ENCODE results near the gene CREG1.
A peak's percentile ranks its signal among the peaks of the same experiment; 100 is the strongest.
"Not testable (repeated sequence)": the region's sequence is repeated elsewhere in the genome, so short reads cannot be mapped to it uniquely, and the experiment has no call there.

Gene CREG1

DNA sequence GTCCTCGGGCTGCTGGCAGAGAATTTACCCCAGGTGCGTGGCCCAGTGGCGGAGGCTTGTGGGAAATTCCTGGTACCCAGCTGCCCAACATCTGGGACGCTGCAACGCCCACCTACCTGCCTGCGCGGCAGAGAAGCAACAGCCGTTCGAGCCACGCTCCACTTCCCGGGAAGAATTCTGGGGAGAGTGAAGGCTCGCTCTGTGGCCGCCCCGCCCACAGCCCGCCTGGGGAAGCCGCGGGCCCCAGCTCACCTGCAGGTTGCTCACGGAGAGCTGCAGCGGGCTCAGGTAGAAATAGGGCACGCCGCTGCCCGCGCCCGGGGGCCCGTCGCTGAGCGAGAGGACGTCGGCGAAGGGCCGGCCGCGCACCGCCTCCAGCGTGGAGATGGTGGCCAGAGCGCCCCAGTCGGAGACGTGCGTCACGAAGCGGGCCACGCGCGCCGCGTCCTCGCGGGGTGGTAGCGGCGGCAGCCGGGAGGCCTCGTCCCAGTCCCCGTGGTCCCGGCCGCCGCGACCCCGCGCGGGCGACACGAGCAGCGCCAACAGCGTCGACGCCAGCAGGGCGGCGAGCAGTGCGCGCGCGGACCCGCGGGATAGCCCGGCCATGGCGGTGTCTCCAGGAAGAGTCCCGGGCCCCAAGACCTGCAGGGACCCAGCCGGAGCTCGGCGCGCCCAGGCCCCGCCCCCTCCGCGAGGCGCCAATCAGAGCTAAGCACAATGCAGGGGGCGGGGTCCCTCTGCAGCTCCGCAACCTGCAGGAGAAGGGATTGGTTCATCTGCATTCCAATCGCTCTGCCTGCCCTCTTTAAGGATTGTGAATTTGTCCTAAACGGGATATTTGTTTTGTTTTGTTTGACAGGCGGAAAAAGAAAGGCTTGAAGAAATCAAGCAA lies at the start of gene CREG1:
Gene CREG1, minus strand, starts transcription at position 627 of the 892 bp plus-strand sequence.
- peak; percentile 90 for DNase-seq

DNA sequence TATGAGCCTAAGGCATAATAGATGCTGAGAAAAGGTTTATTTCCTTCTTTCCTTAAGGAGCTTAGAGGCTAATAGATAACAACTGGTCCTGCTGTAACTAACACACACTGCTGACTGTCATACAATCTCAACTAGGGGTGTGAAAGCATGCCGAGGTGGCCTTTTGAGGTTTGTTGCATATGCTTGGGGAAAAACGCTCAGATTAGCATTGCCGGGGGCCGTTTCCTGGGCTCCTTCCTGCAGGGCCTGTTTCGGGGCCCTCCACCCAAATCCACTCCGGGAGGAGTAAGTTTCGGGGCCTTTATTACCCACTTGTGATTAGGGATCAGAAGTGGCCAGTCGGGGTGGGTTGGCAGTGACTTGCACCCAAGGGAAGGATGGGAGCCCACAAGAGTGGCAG lies 49.3 kb upstream of the CREG1 start:
- DNase-seq, result no peak

DNA sequence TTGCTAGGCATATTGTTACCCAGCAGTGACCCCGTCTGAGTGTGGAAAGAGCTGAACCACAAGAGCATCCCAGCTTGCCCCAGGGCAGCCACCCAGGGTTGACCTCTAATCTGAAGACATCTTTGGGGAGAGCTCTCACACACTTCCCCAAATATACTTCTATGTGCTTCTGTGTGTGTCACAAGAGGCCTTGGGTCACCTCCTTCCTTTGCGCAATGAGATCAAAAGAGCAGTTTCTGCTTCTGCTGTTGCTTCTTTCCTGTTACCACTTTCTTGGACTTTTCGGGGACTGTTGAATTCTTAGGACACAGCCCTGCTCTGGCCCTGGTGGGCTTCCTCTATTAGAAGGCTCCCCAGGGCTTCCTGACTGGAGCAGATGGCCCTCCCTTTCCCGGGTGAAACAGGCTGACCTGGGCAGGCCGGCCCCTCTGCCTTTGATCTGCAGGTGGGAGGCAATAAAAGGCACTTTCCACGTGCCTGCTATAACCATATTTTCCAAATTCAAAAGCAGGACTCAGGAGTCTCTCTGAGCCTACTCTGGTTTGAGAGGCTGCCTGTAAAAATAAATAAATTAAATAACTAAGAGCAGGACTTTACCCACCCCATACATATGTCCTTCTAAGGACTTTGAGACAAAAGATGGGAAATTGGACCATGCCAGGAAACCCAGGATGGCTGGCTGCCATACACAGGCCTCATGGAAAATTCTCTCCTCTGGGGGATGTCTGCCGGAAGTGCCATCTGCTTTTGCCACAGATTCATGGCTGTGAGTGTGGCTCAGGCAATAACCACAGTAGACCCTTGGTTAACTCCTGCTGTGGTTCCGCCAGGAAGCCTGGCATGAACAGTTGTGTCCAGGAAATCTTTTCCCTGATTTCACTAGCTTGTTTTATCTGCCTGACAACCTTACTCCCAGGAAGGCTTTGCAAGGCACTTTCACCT lies 48.2 kb upstream of the CREG1 start:
- no peak for DNase-seq

DNA sequence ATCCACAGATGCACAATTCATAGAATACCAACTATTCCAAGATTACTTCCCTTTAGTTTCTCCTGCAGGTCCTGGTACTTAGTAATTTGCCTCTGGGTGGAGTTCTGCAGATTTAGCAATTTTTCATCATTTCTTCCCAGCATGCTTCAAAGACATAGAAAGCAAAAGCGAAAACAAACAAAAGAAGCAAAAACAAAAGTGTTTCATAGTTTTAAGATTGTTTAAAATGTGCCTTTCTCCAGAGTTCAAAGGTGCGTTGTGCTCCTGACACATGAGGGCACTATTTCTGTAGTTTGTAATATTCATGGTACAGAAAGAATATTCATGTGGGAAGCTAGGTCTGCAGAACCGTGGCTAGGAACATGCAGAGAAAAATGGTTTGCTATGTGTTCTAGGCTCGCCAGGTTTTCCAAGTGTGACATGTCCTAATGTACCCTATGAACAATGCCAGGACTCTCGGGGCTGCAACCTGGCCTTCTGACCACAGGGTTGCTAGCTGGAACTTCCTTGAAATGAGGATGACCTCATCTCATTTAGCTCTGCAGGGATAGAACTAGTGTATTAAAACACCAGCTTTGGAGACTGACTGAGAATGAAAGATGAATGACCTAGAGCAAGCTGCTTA lies 46.5 kb upstream of the CREG1 start:
- DNase-seq, result peak; percentile 33

DNA sequence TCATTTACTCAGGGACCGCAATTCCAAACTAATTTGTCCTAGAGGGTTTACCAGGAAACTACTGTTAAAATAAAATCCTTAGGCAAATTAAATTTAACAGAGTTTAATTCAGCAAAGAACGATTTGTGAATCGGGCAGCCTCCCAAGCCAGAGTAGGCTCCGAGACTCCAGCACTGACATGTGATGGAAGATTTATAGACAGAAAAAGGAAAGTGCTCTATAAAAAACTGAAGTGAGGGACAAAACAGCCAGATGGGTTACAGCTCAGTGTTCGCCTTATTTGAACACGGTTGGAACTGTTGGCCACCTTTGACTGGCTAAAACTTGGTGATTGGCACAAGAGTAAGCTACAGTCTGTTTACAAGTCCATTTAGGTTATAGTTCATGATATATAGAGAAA lies 41.3 kb upstream of the CREG1 start:
- DNase-seq, result no peak

DNA sequence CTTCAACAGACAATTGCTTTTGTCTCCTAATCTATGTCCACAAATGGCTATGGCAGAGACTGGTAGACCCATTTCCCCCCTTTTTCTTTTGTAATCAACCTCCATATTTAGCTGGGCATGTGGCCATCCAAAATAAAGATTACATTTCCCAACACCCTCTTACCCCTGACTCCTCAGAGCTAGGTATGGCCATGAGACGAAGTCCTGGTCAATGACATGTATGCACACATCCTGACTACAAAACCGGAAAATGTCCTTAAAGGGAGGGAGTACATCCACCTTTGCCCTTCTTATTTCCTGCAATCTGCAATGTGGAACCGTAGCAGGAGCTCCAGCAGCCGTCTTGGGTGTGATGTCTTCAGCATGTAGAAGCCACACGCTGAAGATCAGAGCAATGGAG lies 40.3 kb upstream of the CREG1 start:
- DNase-seq, result no peak

DNA sequence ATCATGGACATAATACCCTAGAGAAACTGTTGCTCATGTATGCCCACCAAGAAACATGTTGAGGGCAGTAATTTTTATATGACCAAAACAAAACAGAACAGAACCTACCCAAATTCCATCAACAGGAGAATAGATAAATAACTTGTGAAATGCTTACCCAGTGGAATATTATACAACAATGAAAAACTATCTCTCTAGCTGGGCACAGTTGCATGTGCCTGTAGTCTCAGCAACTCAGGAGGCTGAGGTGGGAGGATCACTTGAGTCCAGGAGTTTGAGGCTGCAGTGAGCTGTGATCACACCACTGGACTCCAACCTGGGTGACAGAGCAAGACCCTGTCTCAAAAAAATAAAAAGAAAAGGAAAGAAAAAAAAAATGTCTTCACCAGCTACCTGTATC lies 38.9 kb upstream of the CREG1 start:
- DNase-seq, result no peak

DNA sequence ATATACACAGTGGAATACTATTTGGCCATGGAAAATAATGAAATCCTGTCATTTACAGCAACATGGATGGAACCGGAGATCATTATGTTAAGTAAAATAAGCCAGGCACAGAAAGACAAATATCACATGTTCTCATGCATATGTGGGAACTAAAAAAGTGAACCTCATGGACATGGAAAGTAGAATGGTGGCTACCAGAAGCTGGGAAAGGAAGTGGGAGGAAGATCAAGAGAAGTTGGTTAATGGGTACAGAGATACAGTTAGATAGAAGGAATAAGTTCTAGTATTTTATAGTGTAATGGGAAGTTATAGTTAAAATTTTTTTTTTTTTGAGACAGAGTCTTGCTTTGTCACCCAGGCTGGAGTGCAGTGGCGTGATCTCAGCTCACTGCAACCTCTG lies 34.8 kb upstream of the CREG1 start:
- no peak for DNase-seq

DNA sequence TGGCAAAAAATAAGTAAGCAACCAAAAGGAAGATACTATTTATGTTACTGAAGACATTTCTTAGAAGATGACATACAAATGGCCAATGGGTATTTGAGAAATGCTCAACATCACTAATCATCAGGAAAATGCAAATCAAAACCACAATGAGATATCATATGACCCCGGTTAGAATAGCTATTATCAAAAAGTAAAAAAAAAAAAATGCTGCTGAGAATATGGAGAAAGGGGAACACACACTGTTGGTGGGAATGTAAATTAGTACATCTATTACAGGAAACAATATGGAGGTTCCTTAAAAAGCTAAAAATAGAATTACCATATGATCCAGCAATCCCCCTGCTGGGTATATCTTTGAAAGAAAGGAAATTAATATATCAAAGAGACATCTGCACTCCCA lies 34.3 kb upstream of the CREG1 start:
- no peak for DNase-seq

DNA sequence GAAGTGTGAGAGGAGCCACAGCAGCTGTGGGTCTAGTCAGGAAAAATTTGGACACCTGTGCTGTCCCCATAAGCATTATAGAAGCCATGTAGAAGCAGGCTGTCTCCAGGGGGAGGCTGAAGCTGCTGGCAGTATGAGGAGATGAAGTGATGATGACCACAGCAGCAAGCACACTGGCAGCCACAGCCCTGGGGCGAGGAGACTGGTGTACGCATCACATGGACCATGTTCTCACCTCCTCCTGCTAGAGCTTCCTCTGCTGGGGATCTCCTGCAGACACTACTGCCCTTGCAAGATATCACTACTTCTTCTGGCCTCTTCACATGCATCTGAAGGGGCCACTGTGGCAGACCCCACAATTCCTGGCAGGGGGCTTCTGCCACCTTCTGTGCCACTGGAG lies 33.8 kb upstream of the CREG1 start:
- no peak for DNase-seq

DNA sequence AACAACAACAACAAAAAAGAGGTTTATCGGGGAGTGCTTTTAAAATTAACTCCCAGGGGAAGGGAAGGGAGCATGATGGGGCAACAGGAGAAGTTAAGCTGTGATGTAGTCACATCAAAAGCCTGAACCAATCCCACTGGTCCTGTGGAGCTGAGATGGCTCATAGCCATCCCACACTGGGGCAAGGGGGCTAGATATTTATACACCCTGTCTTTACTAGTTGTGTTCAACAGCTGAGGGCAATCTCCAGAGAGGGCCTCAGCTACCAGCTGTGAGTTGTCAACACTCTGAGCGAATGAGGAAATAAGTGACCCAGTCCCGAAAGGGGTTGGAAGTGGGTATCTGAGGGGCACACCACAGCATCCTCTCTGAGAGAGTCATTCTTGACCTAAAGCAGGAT lies 31.0 kb upstream of the CREG1 start:
- no peak for DNase-seq

DNA sequence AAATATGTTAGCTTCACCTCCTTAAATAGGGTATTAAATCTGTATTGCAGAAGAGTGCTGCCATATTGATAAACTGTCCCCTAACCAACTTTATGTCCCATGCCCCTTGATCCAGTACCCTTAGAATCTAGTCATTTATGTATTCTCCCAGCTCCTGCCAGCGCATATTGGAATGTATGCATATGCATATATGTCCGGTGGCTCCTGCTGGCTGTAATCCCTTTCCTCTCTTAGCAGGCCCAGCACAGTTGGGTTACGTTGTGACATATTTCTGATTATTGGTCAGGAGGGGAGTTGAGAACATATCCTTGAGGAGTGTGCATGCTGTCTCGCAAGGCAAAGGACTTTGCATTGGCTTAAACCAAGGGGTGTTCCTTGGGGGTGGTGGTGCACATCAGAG lies 29.2 kb upstream of the CREG1 start:
- no peak for DNase-seq

DNA sequence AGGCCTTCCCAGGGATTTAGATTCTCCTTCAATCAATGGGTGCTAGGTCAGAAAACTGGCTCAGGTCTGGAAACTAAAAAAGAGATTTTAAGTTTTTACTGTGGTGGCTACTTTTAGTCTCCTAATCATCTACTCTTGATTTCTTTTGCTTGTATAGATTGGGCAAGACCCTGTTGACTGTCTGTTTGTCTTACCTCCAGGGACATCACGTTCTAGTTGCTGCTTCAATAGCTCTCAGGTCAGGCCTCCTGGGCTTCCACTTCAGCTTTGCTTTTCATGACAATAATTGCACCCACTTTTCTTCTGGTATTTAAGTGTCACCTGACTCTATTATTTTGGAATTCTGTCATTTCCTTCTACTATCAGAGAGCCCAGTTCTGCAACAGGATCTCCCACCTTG lies 28.5 kb upstream of the CREG1 start:
- DNase-seq, result no peak

DNA sequence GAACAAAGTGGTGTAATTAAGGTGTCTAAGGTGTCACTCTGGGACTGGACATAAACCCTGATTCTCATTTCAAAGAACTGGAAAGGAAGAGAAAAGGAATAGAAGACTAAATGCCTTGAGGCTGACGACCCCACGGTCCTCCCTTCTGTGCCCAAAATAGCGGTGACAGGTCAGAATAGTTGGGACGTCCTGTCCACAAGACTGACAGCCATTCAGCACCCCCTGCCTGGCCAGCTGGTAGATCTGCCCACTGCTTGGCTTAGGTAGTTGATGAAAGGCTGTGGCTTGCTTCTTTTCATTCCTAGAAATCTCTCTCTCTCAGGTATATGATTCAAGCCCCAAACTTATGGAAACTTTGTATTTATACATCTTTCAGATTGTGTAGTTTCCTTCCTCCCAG lies 26.4 kb upstream of the CREG1 start:
- DNase-seq, result no peak

DNA sequence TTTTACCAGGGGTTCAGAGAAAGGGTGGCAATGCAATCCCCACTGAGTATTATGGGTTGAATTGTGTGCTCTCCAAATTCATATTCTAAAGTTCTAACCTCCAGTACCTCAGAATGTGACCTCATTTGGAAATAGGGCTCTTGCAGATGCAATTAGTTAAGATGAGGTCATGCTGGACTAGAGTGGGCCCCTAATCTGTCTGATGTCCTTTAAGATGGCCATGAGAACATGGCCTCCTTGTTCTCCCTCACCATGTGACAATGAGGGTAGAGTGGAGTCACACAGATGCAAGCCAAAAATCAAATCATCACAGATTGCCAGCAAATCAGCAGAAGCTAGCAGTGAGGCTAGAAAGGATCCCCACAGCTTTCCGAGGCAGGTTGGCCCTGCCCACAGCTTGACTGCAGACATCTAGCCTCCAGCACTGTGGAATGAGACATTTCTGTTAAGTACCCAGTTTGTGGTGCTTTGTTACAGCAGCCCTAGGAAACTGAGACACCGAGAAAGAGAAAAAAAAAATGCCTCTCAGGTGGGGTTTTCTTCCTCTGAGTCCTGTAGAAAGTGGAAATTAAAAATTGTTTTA lies 25.5 kb upstream of the CREG1 start:
- no peak for DNase-seq

DNA sequence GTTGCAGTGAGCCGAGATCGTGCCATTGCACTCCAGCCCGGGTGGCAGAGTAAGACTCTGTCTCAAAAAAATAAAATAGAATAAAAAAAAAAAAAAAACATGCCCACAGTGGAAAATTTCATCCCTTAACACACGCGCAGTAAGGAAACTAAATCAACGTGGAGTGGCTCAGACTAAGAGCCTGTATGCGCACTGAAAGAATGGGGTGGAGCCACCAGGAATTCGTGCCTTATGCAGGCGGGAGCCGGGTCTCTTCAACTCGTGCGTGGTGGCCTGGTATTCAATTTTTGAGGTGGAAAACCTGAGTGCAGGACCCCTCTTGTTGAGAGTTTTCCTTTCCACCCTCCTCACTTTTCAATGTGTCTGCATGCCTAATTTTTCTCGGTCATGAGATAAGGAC lies 22.1 kb upstream of the CREG1 start:
- no peak for DNase-seq

DNA sequence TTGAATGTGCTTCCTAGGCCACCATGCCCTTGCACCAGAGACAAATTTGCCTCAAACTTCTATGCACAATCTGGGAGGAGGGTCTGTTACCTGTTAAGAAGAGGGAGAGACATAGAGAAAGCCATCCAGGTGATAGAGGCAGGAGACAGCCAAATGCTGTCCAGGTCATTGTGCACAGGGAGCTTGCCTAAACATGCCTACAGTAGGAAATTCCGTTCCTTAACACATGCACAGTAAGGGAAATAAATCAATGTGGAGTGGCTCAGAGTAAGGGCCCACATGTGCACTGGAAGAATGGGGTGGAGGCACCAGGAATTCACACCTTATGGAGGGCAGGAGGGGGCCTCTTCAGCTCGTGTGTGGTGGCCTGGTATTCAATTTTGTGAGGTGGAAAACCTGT lies 19.5 kb upstream of the CREG1 start:
- no peak for DNase-seq

DNA sequence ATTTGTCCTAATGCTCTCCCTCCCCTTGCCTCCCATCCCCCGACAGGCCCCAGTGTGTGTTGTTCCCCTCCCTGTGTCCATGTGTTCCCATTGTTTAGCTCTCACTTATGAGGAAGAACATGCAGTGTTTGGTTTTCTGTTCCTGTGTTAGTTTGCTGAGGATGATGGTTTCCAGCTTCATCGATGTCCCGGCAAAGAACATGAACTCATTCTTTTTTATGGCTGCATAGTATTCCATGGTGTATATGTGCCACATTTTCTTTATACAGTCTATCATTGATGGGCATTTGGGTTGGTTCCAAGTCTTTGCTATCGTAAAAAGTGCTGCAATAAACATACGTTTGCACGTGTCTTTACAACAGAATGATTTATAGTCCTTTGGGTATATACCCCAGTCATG lies 17.1 kb upstream of the CREG1 start:
- DNase-seq, result not testable (repeated sequence)

DNA sequence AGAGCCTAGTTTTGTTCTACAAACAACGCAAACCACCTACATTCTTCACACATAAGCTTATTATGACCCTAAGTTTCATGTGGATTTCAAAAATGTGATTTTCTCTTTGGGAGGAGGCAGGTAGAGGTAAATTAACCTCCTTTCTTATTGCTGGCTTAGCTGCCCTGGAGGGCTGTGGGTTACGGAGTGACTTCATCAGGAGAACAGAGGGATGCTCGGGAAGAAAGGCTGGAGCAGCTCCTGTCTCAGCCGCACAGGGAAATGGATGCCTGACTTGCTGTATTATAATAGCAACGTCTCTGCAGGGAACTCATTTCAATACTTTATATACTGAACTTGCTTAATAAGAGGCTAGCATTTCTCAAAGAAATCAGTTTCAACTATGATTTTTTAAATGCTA lies 14.1 kb upstream of the CREG1 start:
- DNase-seq, result no peak

DNA sequence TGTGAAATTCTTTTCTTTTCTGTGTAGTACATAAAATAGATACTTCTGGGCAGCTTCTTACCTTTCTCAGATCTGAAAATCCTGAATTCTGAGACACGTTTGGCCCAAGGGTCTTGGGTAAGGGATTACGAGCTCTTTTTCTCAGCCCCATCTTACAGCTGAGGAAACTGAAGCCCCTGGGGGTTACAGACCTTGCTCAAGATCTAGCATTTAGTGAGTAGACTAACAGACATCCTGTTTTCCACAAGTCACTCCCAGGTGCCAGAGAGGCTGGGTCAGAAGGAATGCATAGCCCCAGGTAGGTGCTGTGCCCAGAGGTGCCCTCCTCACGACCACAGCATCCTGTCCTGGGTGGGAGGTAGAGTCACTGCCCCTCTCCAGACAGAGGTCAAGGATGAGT lies 13.2 kb upstream of the CREG1 start:
- no peak for DNase-seq

DNA sequence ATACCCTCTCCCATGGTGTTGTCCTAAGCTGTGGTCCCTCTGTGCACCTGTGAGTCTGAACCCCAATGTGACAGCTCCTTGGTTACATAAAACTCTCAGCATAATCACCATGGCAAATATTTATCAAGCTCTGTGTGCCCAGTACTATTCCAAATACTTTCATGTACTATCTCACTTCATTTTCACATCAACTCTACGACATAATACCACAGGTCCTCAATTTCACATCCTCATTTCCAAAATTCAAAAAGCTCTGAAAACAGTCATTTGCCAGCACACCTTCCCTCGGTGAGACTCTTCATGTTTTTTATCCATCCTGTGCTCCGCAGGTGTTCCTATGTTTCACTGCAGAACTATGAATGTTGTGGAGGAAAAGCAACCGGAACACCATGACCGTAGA lies 12.4 kb upstream of the CREG1 start:
- no peak for DNase-seq

DNA sequence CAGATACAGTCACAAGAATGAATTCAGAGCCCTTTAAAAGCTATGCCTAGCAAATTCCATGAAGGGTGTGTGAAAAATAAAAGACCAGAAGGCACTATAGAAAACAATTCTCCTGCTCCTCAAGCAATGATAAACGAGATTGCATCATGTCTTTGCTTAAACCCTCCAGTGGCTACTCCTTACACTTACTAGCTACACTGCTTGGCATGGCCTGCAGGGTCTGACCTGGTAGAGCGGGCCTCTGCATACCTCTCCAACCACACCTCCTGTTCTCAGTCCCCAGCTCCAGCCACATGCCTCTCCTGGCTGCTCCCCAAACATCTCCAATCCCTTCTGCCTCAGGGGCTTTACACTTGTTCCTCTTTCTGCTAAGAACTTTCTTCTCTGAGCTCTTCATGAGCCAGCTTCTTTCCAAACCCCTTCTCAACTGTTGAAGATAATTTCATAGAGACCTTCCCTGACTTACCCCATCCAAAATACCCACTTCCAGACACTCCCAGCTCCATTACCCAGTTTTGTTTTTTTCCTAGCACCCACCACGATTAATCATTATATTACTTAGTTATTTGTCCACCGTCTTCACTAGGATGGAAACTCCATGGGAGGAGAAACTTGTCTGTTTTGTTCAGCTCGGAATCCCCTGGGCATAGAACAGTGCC lies 11.2 kb upstream of the CREG1 start:
- no peak for DNase-seq

All from stimulated activated CD4-positive, alpha-beta T cell treated with anti-CD3 and anti-CD28 coated beads, Interleukin-1b, Interleukin-23, amount 100 ng/mL, for 48 hours (primary cell).